Activated CD4-positive, alpha-beta T cell treated with anti-CD3 and anti-CD28 coated beads, Interleukin-2, amount 50 U/mL, for 48 hours (primary cell): Measurements from ENCODE around the gene NRTN.

Experiments
- DNase-seq, 2 experiments: peaks; one replicate each; pipeline ENCODE4 v3.0.0-alpha.2; 2020

NRTN gene

GRCh38 chr19:5817218-5817617, 12.4 kb downstream of the NRTN start:
- no peak for DNase-seq

DNA sequence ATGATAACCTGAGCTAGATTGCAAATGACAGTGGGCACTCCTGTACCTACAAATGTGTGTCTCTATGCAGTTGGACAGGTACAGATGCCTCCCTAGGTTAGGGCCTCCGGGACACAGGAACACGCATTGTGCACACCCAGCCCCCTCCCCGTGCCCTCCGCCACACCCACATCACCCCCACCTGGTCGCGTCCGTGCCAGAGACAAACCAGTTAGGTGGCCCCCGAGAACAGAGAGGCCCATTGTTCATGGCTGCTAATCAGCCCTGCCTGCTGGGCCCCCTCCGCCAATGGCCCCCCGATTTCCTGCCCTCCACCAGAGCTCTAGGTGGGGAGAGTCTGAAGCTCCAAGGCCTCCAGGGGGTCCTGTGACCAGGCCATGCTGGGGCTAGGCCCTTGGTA, 13.7 kb downstream of the NRTN start:
- no peak for DNase-seq

DNA sequence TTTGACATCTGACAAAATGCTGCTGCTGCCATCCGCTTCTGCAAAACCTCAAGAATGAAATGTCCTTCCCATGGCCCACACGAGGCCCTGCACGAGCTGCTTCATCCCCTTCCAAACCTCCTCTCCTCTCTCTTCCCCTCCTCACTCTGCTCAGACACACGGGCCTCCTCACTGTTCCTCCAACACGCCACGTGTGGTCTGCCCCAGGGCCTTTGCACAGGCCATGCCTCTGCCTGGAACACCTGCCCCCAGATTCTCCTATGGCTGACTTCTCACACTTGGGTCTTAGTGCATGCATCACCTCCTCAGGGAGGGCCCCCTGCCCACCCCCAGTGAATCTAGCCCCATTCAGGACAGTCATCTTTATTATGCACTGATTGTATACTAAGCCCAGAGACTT, 15.9 kb downstream of the NRTN start:
- DNase-seq = no peak

- no peak for DNase-seq
Measured at GRCh38 chr19:5821521-5822180, 16.8 kb downstream of the NRTN start.

DNA sequence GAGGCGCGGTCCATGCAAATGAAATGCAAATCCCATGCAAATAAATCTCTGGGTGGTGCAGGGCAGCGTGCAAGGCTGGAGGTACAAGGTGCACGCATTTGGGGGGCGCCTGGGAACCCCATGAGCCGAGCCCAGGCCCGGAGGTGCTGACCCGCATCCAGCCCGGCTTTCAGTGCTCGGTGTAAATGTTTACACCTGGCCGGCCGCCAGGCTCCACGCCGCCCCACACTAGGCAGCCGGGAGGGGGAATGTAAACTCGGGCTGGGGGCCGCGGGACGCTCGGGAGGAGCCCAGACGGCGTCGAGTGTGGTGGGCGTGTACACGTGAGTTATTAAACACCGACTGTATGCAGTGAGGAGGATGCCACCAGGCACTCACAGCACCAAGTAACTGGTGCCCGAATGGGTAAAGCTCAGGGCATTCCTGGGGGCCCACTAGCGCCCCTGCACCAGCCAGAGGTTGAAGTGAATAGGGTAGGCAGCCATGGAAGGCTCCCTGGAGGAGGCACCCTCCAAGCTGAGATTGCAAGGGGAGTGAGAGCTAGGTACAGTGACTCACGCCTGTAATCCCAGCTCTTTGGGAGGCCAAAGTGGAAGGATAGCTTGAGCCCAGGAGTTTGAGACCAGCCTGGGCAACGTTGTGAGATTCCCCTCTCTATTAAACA, 17.4 kb downstream of the NRTN start:
- no peak for DNase-seq

DNA sequence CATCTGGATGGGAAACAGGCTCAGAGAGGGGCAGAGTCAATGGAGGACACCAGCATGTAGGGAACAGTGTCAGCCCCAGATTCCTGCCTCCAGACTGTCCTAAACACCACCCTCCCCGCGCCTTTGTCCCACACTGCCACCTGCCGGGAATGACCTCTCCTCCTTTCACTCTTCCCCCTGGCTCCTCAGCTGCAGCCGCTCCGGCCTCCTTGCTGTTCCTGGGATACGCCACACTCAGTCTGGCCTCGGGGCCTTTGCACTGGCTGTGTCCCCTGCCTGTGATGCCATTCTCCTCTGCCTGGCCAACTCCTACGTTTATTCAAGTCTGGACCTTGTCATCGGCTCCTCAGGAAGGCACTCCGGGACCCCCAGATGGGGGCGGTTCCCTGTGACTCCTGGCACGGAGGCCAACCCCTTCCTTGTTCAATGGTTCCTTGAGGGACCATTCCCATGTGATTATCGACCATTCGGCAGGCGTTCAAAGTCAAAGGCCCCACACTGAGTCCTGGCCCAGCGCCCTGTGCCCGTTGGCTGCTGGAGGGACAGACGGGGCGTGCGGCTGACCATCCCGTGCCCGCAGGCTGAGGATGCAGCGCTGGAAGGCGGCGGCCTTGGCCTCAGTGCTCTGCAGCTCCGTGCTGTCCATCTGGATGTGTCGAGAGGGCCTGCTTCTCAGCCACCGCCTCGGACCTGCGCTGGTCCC, 18.9 kb downstream of the NRTN start:
- no peak for DNase-seq

DNA sequence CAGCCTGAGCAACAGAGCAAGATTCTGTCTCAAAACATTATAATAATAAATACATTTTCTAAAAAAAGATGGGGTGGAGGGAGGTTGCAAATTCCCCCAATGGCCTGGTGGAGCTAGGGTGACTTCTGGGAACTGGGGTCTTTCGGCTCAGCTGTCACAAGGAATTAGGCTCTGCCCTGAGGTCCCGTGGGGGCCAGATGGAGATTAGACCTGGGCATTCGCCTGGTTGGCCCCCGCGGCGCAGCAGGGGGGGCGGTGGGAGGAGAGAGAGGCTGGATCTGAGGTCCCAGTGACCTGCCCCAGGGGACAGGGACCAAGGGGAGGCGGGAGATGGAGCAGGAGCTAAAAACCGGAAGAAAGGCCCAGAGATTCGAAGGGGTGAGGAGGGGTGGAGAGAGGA, 19.9 kb downstream of the NRTN start:
- DNase-seq = no peak

DNA sequence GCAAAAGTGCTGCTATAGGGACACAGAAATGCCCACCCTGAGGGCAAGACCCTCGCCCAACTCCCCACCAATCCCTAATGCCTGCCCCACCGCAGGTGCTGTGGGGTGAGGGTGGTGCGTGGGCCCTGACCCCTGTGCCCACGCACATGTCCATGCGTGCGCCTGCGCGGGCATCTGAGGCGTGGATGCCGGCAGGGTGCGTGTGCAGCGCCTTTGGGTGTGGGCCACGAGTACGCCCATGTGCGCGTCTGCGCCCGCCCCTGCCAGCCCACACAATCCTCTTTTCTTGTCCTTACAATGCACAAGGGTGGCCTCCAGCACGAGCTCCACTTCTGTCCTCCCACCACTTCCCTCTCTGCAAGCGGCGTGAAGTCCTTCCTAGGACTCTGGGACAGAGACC, 20.3 kb downstream of the NRTN start:
- DNase-seq = no peak

GRCh38 chr19:5826531-5827341, 21.9 kb downstream of the NRTN start:
- DNase-seq = peak in 1 of 2 experiments; percentile 36

GRCh38 chr19:5827342-5827890, 22.5 kb downstream of the NRTN start:
- no peak for DNase-seq

GRCh38 chr19:5827891-5828660, 23.2 kb downstream of the NRTN start:
- peak; percentile 95 to 96 for DNase-seq

GRCh38 chr19:5828661-5829566, 24.0 kb downstream of the NRTN start:
- peak; percentile 41 to 53 for DNase-seq

- no peak for DNase-seq
Measured at GRCh38 chr19:5829567-5830310, 24.9 kb downstream of the NRTN start.

DNA sequence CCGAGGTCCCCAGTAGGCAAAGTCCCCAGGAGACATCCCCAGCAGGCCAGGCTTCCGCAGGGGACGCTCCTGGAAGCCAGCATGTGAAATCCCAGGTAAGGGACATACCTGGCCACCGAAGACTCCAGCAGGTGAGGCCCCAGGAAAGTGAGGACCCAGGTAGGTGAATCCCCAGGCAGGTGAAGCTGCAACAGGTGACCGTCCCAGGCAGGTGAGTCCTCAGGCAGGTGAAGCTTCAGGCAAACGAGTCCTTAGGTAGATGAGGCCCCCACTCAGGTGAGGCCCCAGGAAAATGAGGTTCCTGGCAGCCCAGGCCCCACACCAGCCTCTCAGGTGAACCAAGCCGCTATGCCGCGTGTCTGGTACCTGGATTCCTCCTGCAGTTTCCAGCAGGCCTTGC, 26.3 kb downstream of the NRTN start:
- no peak for DNase-seq

DNA sequence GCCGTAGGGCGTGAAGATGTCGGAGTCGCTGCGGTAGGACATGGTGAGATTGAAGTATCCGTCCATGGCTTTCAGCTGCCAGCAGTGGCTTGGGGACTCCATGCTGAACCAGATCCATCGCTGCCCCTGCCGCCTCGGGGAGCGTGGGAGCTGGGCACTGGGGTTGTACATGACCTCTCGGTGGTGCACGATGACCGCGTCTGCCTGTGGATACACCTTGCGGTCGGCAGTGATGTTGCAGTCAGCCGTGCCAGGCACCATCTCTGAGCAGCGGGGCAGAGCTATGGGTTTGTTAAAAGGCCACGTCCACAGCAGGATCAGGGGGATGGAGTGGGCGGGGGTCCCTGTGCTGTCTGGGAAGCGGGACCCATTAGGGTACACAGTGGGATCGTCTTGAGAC, 27.2 kb downstream of the NRTN start:
- DNase-seq = no peak

GRCh38 chr19:5832527-5833216, 27.8 kb downstream of the NRTN start:
- no peak for DNase-seq

GRCh38 chr19:5837761-5838352, 33.0 kb downstream of the NRTN start:
- DNase-seq = no peak

DNA sequence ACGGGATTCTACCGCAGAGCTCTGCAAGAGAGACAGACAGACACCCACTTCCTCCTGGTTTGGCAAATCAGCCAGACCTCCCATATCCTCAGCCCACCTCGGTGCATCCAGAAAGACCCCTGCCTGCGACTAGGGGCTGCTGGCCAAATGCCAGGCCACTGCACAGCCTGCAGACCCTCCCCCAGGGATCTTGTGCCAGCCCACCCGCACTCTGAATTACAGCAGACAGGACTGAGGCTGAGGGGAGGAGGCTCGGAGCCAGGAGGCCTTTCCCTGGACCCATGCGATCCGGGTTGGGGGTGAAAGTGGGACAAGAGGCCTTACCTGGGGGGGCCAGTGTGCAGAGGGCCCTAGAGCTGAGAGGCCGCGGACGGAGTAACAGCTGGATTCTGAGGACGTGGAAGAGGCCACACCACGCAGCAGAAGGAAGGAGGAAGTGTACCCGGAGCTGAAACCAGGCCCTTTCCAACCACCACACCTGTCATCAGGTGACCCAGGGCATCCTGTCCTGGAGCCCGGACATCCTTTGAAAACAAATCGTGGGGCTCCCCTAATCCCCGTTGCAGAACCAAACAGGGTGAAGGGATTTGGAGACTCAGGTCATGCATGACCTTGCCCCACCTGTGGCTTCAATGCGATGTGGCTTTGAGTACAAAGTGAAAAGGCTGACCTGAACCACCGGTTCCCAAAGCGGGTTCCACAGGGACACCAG, 33.6 kb downstream of the NRTN start:
- no peak for DNase-seq
